ENCODE measurements around the gene ZNF41. TPM values are rescaled to one million over a fixed set of nuclear protein-coding genes. Genes with fewer than 3 reads are reported as not detected.

Gene ZNF41
- polyA plus RNA-seq, 2 of the 4 experiments (the other 2 are of a cell fraction) = 3.5 to 6.1 TPM

GRCh38 chrX:47458528-47458927, 24.5 kb downstream of the ZNF41 start (continued):
- no peak for TF ChIP-seq CBX2 (IDR thresholded peaks at IDR 0.05; ENCODE audit: borderline replicate concordance, low read depth)
- TF ChIP-seq HEYL (CRISPR knock-in tag; IDR thresholded peaks at IDR 0.05) = no peak
- TF ChIP-seq NR3C1 (IDR thresholded peaks at IDR 0.05) = no peak
- TF ChIP-seq KDM1A (IDR thresholded peaks at IDR 0.05; ENCODE audit: low read depth) = no peak

GRCh38 chrX:47456080-47456479, 26.9 kb downstream of the ZNF41 start:
- CTCF ChIA-PET = no interaction called here
- Histone ChIP-seq H3K9me3 (peaks cover 2% of the 10 kb centered on the region; the same call in 2 of the 3 replicates), H3K4me3 (no peak overlapping the region), H3K4me2 (no peak overlapping the region), H3K4me1 (no peaks in the 10 kb centered on the region), H3K27ac (no peak overlapping the region)
- POLR2A ChIA-PET = no interaction called here
- TF ChIP-seq EHF (CRISPR knock-in tag; IDR thresholded peaks at IDR 0.05) = no peak
- no peak for TF ChIP-seq HMGXB4 (CRISPR knock-in tag; IDR thresholded peaks at IDR 0.05; ENCODE audit: borderline replicate concordance)
- TF ChIP-seq CHD2 (IDR thresholded peaks at IDR 0.05; ENCODE audit: low read length, partially characterized antibody) = no peak
- TF ChIP-seq, protein P1, sequence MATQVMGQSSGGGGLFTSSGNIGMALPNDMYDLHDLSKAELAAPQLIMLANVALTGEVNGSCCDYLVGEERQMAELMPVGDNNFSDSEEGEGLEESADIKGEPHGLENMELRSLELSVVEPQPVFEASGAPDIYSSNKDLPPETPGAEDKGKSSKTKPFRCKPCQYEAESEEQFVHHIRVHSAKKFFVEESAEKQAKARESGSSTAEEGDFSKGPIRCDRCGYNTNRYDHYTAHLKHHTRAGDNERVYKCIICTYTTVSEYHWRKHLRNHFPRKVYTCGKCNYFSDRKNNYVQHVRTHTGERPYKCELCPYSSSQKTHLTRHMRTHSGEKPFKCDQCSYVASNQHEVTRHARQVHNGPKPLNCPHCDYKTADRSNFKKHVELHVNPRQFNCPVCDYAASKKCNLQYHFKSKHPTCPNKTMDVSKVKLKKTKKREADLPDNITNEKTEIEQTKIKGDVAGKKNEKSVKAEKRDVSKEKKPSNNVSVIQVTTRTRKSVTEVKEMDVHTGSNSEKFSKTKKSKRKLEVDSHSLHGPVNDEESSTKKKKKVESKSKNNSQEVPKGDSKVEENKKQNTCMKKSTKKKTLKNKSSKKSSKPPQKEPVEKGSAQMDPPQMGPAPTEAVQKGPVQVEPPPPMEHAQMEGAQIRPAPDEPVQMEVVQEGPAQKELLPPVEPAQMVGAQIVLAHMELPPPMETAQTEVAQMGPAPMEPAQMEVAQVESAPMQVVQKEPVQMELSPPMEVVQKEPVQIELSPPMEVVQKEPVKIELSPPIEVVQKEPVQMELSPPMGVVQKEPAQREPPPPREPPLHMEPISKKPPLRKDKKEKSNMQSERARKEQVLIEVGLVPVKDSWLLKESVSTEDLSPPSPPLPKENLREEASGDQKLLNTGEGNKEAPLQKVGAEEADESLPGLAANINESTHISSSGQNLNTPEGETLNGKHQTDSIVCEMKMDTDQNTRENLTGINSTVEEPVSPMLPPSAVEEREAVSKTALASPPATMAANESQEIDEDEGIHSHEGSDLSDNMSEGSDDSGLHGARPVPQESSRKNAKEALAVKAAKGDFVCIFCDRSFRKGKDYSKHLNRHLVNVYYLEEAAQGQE (IDR thresholded peaks at IDR 0.05) = no peak
- TF ChIP-seq EHMT2 (IDR thresholded peaks at IDR 0.05; ENCODE audit: low read depth) = no peak
- TF ChIP-seq MAZ (IDR thresholded peaks at IDR 0.05; ENCODE audit: borderline replicate concordance, low read depth, low read length) = no peak
- TF ChIP-seq JUN (IDR thresholded peaks at IDR 0.05) = no peak
- no peak for TF ChIP-seq HES2 (IDR thresholded peaks at IDR 0.05)
- no peak for TF ChIP-seq KDM1A (IDR thresholded peaks at IDR 0.05; ENCODE audit: low read depth)
- no peak for TF ChIP-seq FOXS1 (CRISPR knock-in tag; IDR thresholded peaks at IDR 0.05)
- TF ChIP-seq SREBF2 (IDR thresholded peaks at IDR 0.05) = no peak
- TF ChIP-seq NR3C1 (IDR thresholded peaks at IDR 0.05) = no peak
- TF ChIP-seq FOSL2 (IDR thresholded peaks at IDR 0.05) = no peak
- TF ChIP-seq FOSL2 (CRISPR knock-in tag; IDR thresholded peaks at IDR 0.05) = no peak
- no peak for TF ChIP-seq GATA3 (IDR thresholded peaks at IDR 0.05; ENCODE audit: borderline replicate concordance)
- TF ChIP-seq, protein P2, sequence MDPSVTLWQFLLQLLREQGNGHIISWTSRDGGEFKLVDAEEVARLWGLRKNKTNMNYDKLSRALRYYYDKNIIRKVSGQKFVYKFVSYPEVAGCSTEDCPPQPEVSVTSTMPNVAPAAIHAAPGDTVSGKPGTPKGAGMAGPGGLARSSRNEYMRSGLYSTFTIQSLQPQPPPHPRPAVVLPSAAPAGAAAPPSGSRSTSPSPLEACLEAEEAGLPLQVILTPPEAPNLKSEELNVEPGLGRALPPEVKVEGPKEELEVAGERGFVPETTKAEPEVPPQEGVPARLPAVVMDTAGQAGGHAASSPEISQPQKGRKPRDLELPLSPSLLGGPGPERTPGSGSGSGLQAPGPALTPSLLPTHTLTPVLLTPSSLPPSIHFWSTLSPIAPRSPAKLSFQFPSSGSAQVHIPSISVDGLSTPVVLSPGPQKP (IDR thresholded peaks at IDR 0.05; ENCODE audit: low read depth, low read length) = no peak
- no peak for TF ChIP-seq ZC3H11A (IDR thresholded peaks at IDR 0.05)
- TF ChIP-seq SMC3 (IDR thresholded peaks at IDR 0.05) = no peak
- TF ChIP-seq FOSB (CRISPR knock-in tag; IDR thresholded peaks at IDR 0.05) = no peak
- TF ChIP-seq, protein P3, sequence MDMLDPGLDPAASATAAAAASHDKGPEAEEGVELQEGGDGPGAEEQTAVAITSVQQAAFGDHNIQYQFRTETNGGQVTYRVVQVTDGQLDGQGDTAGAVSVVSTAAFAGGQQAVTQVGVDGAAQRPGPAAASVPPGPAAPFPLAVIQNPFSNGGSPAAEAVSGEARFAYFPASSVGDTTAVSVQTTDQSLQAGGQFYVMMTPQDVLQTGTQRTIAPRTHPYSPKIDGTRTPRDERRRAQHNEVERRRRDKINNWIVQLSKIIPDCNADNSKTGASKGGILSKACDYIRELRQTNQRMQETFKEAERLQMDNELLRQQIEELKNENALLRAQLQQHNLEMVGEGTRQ (IDR thresholded peaks at IDR 0.05) = no peak
- TF ChIP-seq HOXB13 (CRISPR knock-in tag; IDR thresholded peaks at IDR 0.05; ENCODE audit: low read depth) = no peak
- no peak for ATAC-seq
- DNase-seq (ENCODE audit: low read depth in 1 of 2, low spot score in 1 of 2) = no peak
- FAIRE-seq = peak; percentile 46
- 88% methylated on average over 6 of the region's 6 CpGs for WGBS (ENCODE audit: missing lambda C conversion rate)
